Measurements from ENCODE around the gene TBC1D4.
"Not testable (repeated sequence)": the region's sequence is repeated elsewhere in the genome, so short reads cannot be mapped to it uniquely, and the experiment has no call there.

TBC1D4 gene

GRCh38 chr13:75294110-75294509 is 187.9 kb downstream of the TBC1D4 start:
- H3K4me3 ChIP-seq (replicated peaks; ENCODE audit: low read depth, low read length): no peak overlapping the region
- TF ChIP-seq CTCF (IDR thresholded peaks at IDR 0.05; ENCODE audit: low read length, missing control alignments): no peak
- no peak for DNase-seq (ENCODE audit: low read depth)

GRCh38 chr13:75285310-75285709 is 196.7 kb downstream of the TBC1D4 start:
- no peak for TF ChIP-seq CTCF (IDR thresholded peaks at IDR 0.05; ENCODE audit: low read length, missing control alignments)
- no peak overlapping the region for H3K4me3 ChIP-seq (replicated peaks; ENCODE audit: low read depth, low read length)
- DNase-seq (ENCODE audit: low read depth): no peak

- no peak for DNase-seq (ENCODE audit: low read depth)
- no peak overlapping the region for H3K4me3 ChIP-seq (replicated peaks; ENCODE audit: low read depth, low read length)
- TF ChIP-seq CTCF (IDR thresholded peaks at IDR 0.05; ENCODE audit: low read length, missing control alignments): no peak
These were observed 202.1 kb downstream of the TBC1D4 start for GRCh38 chr13:75279834-75280369.

GRCh38 chr13:75273695-75274094 is 208.3 kb downstream of the TBC1D4 start:
- not testable (repeated sequence) for DNase-seq (ENCODE audit: low read depth); H3K4me3 ChIP-seq (replicated peaks; ENCODE audit: low read depth, low read length)

- TF ChIP-seq CTCF (IDR thresholded peaks at IDR 0.05; ENCODE audit: low read length, missing control alignments): no peak
- no peak overlapping the region for H3K4me3 ChIP-seq (replicated peaks; ENCODE audit: low read depth, low read length)
- peak; percentile 6 for DNase-seq (ENCODE audit: low read depth)
These were observed 210.1 kb downstream of the TBC1D4 start for GRCh38 chr13:75271846-75272245.

- not testable (repeated sequence) for DNase-seq (ENCODE audit: low read depth); H3K4me3 ChIP-seq (replicated peaks; ENCODE audit: low read depth, low read length)
These were observed 213.5 kb downstream of the TBC1D4 start for GRCh38 chr13:75268481-75268880.

- no peak for DNase-seq (ENCODE audit: low read depth)
- TF ChIP-seq CTCF (IDR thresholded peaks at IDR 0.05; ENCODE audit: low read length, missing control alignments): no peak
- no peak overlapping the region for H3K4me3 ChIP-seq (replicated peaks; ENCODE audit: low read depth, low read length)
These were observed 217.4 kb downstream of the TBC1D4 start for GRCh38 chr13:75264611-75265010.

GRCh38 chr13:75263741-75264407 is 218.1 kb downstream of the TBC1D4 start:
- DNase-seq (ENCODE audit: low read depth): peak; percentile 4
- no peak overlapping the region for H3K4me3 ChIP-seq (replicated peaks; ENCODE audit: low read depth, low read length)
- no peak for TF ChIP-seq CTCF (IDR thresholded peaks at IDR 0.05; ENCODE audit: low read length, missing control alignments)
